Activated CD4-positive, alpha-beta T cell treated with anti-CD3 and anti-CD28 coated beads, Interleukin-2, amount 10 ng/mL, durations not matched to agents 7 days and 5 days (primary cell): ENCODE results near the gene OPRL1. TPM values are rescaled to one million over a fixed set of nuclear protein-coding genes. Genes with fewer than 3 reads are reported as not detected.

Experiments used
- CTCF ChIA-PET: fragments of 350-600 bp; sonication (Branson Sonifier 250); formaldehyde crosslinking; loops from one replicate; lab custom pipeline; 2021; ENCODE audit warnings: antibody characterized with exemption; lab: Charles Lee
- POLR2A ChIA-PET: fragments of 350-600 bp; sonication (Branson Sonifier 250); formaldehyde crosslinking; loops from one replicate; lab custom pipeline; 2021; ENCODE audit warnings: antibody characterized with exemption; lab: Charles Lee
- DNase-seq: peaks from one replicate; pipeline ENCODE4 v3.0.0-alpha.2; 2020
- H3K27ac Mint-ChIP-seq: one replicate; pipeline ENCODE4 v1.8.0; 2021; ENCODE audit warnings: mild to moderate bottlenecking, moderate library complexity, mixed read lengths
- H3K27me3 Mint-ChIP-seq: one replicate; pipeline ENCODE4 v1.8.0; 2021; ENCODE audit warnings: mixed read lengths
- H3K36me3 Mint-ChIP-seq: one replicate; pipeline ENCODE4 v1.8.0; 2021; ENCODE audit warnings: low read depth, mixed read lengths
- H3K4me1 Mint-ChIP-seq: one replicate; pipeline ENCODE4 v1.8.0; 2021; ENCODE audit warnings: mixed read lengths
- H3K4me3 Mint-ChIP-seq: one replicate; pipeline ENCODE4 v1.8.0; 2021; ENCODE audit warnings: mild to moderate bottlenecking, moderate library complexity, mixed read lengths
- H3K9me3 Mint-ChIP-seq: one replicate; pipeline ENCODE4 v1.8.0; 2021; ENCODE audit warnings: mixed read lengths
- total RNA-seq, 2 experiments: library from RNA; stranded (reverse); gene quantifications; one replicate each; pipeline ENCODE4 v1.2.3, GENCODE V29; 2021

Gene OPRL1
- total RNA-seq, result 1 to 10 TPM; 1.6 TPM

- H3K9me3 Mint-ChIP-seq, result no peaks in the 10 kb centered on the region
- peak within 1 kb of the TSS; percentile 83 for H3K27ac Mint-ChIP-seq
- H3K4me1 Mint-ChIP-seq, result peaks cover 49% of the 10 kb centered on the region
- H3K27me3 Mint-ChIP-seq, result peaks cover 16% of the 10 kb centered on the region
- no peak for DNase-seq
- ChIA-PET POLR2A (interaction anchor here (0.6 kb wide), 1 partner anchor 41 kb away, joined by 3 read pairs; no protein-coding TSS in a partner anchor), CTCF (interaction anchor here (0.9 to 5.1 kb wide), 3 partner anchors 11 to 41 kb away, joined by 4 to 30 read pairs (median 10); no protein-coding TSS in a partner anchor)
- H3K36me3 Mint-ChIP-seq, result peaks cover 22% of the 10 kb centered on the region
- peak within 1 kb of the TSS; percentile 90 for H3K4me3 Mint-ChIP-seq
Measured at GRCh38 chr20:64080013-64080812, at the start of gene OPRL1. OPRL1 (plus strand) TSS chr20:64080082; CDS start chr20:64092721, 12,639 bp downstream.

- no peak overlapping the region for H3K27ac Mint-ChIP-seq
- CTCF ChIA-PET, result interaction anchor here (1.2 kb wide), 1 partner anchor 8 kb away, joined by 6 read pairs; no protein-coding TSS in a partner anchor
- H3K27me3 Mint-ChIP-seq, result no peaks in the 10 kb centered on the region
Measured at GRCh38 chr20:64030371-64031134, 49.3 kb upstream of the OPRL1 start.

GRCh38 chr20:64031822-64032314, 48.0 kb upstream of the OPRL1 start:
- no peaks in the 10 kb centered on the region for H3K27me3 Mint-ChIP-seq
- CTCF ChIA-PET, result no interaction called here
- POLR2A ChIA-PET, result no interaction called here
- H3K27ac Mint-ChIP-seq, result no peak overlapping the region
- no peaks in the 10 kb centered on the region for H3K9me3 Mint-ChIP-seq
- H3K4me1 Mint-ChIP-seq, result peaks cover 32% of the 10 kb centered on the region
- H3K4me3 Mint-ChIP-seq, result no peak overlapping the region
- no peak for DNase-seq
- H3K36me3 Mint-ChIP-seq, result peaks cover 36% of the 10 kb centered on the region

More at GRCh38 chr20:64030371-64031134, 49.3 kb upstream of the OPRL1 start:
- Mint-ChIP-seq H3K9me3 (no peaks in the 10 kb centered on the region), H3K4me3 (no peak overlapping the region), H3K36me3 (peaks cover 43% of the 10 kb centered on the region), H3K4me1 (peaks cover 20% of the 10 kb centered on the region)
- no peak for DNase-seq
- POLR2A ChIA-PET, result no interaction called here

- no peaks in the 10 kb centered on the region for H3K9me3 Mint-ChIP-seq
- no peak for DNase-seq
- peaks cover 43% of the 10 kb centered on the region for H3K4me1 Mint-ChIP-seq
- CTCF ChIA-PET, result interaction anchor here (1.6 to 1.8 kb wide), 2 partner anchors 25 to 53 kb away, joined by 4 to 7 read pairs; partner anchors contain the start of gene SAMD10
- no peaks in the 10 kb centered on the region for H3K27me3 Mint-ChIP-seq
- POLR2A ChIA-PET, result no interaction called here
- H3K27ac Mint-ChIP-seq, result peak overlapping the region; percentile 54
- H3K36me3 Mint-ChIP-seq, result peaks cover 28% of the 10 kb centered on the region
- no peak overlapping the region for H3K4me3 Mint-ChIP-seq
Measured at GRCh38 chr20:64032706-64033624, 46.9 kb upstream of the OPRL1 start.

- Mint-ChIP-seq H3K36me3 (peaks cover 23% of the 10 kb centered on the region), H3K4me1 (peaks cover 44% of the 10 kb centered on the region), H3K27ac (peak overlapping the region; percentile 80), H3K9me3 (no peaks in the 10 kb centered on the region), H3K4me3 (no peak overlapping the region), H3K27me3 (no peaks in the 10 kb centered on the region)
- CTCF ChIA-PET, result interaction anchor here (0.5 to 1.8 kb wide), 7 partner anchors 23 to 60 kb away, joined by 3 to 7 read pairs (median 4); partner anchors contain the start of gene SAMD10
- POLR2A ChIA-PET, result no interaction called here
- no peak for DNase-seq
Measured at GRCh38 chr20:64033981-64034493, 45.8 kb upstream of the OPRL1 start.

- DNase-seq, result peak; percentile 54
- Mint-ChIP-seq H3K36me3 (peaks cover 20% of the 10 kb centered on the region), H3K4me1 (peaks cover 56% of the 10 kb centered on the region), H3K27ac (peak overlapping the region; percentile 93), H3K9me3 (no peaks in the 10 kb centered on the region), H3K4me3 (peak overlapping the region; percentile 45), H3K27me3 (no peaks in the 10 kb centered on the region)
- CTCF ChIA-PET, result interaction anchor here (1.0 to 2.0 kb wide), 5 partner anchors 22 to 85 kb away, joined by 3 to 5 read pairs (median 4); partner anchors contain the start of gene PRPF6
- POLR2A ChIA-PET, result no interaction called here
Measured at GRCh38 chr20:64035066-64035932, 44.6 kb upstream of the OPRL1 start.

GRCh38 chr20:64035933-64036345, 43.9 kb upstream of the OPRL1 start, which contains the start of gene C20orf204:
C20orf204 (plus strand) TSS chr20:64036182; CDS start chr20:64036324, 142 bp downstream.
- peaks cover 17% of the 10 kb centered on the region for H3K36me3 Mint-ChIP-seq
- no peaks in the 10 kb centered on the region for H3K27me3 Mint-ChIP-seq
- H3K9me3 Mint-ChIP-seq, result no peaks in the 10 kb centered on the region
- peak within 1 kb of the TSS; percentile 93 for H3K27ac Mint-ChIP-seq
- ChIA-PET CTCF (interaction anchor here (1.0 to 2.0 kb wide), 5 partner anchors 21 to 84 kb away, joined by 3 to 5 read pairs (median 3); partner anchors contain the start of gene PRPF6), POLR2A (no interaction called here)
- peaks cover 60% of the 10 kb centered on the region for H3K4me1 Mint-ChIP-seq
- peak within 1 kb of the TSS; percentile 64 for H3K4me3 Mint-ChIP-seq
- no peak for DNase-seq

- Mint-ChIP-seq H3K27ac (peak overlapping the region; percentile 78), H3K36me3 (peaks cover 16% of the 10 kb centered on the region), H3K27me3 (no peaks in the 10 kb centered on the region), H3K4me3 (peak overlapping the region; percentile 64), H3K9me3 (no peaks in the 10 kb centered on the region), H3K4me1 (peaks cover 65% of the 10 kb centered on the region)
- DNase-seq, result no peak
- CTCF ChIA-PET, result interaction anchor here (0.9 to 2.0 kb wide), 8 partner anchors 13 to 84 kb away, joined by 3 to 7 read pairs (median 3); partner anchors contain the start of gene PRPF6
- POLR2A ChIA-PET, result interaction anchor here (0.6 kb wide), 1 partner anchor 79 kb away, joined by 3 read pairs; no protein-coding TSS in a partner anchor
Measured at GRCh38 chr20:64036346-64037198, 43.3 kb upstream of the OPRL1 start.

- POLR2A ChIA-PET, result interaction anchor here (2.9 kb wide), 1 partner anchor 57 kb away, joined by 17 read pairs; the partner anchor contains the start of genes PRPF6 and SAMD10
- H3K36me3 Mint-ChIP-seq, result peaks cover 15% of the 10 kb centered on the region
- H3K27me3 Mint-ChIP-seq, result no peaks in the 10 kb centered on the region
- peak overlapping the region; percentile 78 for H3K27ac Mint-ChIP-seq
- no peak for DNase-seq
- no peaks in the 10 kb centered on the region for H3K9me3 Mint-ChIP-seq
- H3K4me3 Mint-ChIP-seq, result peak overlapping the region; percentile 64
- H3K4me1 Mint-ChIP-seq, result peaks cover 70% of the 10 kb centered on the region
- CTCF ChIA-PET, result interaction anchor here (0.9 to 2.0 kb wide), 5 partner anchors 14 to 80 kb away, joined by 3 to 7 read pairs (median 3); partner anchors contain the start of gene PRPF6
Measured at GRCh38 chr20:64037199-64037497, 42.7 kb upstream of the OPRL1 start.
